Right atrium auricular region (tissue), 2 donors: ENCODE data around the gene PRKCZ. TPM values are rescaled to one million over a fixed set of nuclear protein-coding genes. Genes with fewer than 3 reads are reported as not detected.

Experiments used
- DNase-seq: peaks from one replicate; pipeline ENCODE4 v3.0.0-alpha.2; 2019; ENCODE audit warnings: low spot score
- H3K27ac ChIP-seq, 2 donors: fragments of 200-600 bp; sonication (generic); 1 replicate in 1 of 2; 2 replicates in 1 of 2; pipeline ENCODE4 v1.5.1; 2016 to 2019
- H3K27me3 ChIP-seq, 2 donors: fragments of 200-600 bp; sonication (generic); one replicate each; pipeline versions ENCODE4 v1.5.1 to v1.6.0; 2017 to 2019
- H3K36me3 ChIP-seq: fragments of 200-600 bp; sonication (generic); one replicate; pipeline ENCODE4 v1.5.1; 2016
- H3K4me1 ChIP-seq, 2 donors: fragments of 200-600 bp; sonication (generic); one replicate each; pipeline versions ENCODE4 v1.5.1 to v1.6.0; 2017 to 2019
- H3K4me3 ChIP-seq, 2 donors: fragments of 200-600 bp; sonication (generic); 1 replicate in 1 of 2; 2 replicates in 1 of 2; pipeline ENCODE4 v1.5.1; 2017 to 2019; ENCODE audit warnings: mild to moderate bottlenecking in 1 of 2, moderate library complexity in 1 of 2
- H3K9me3 ChIP-seq, 2 donors: fragments of 200-600 bp; sonication (generic); one replicate each; pipeline ENCODE4 v1.5.1; 2019
- CTCF ChIP-seq, 2 donors: fragments of 200-600 bp; sonication (generic); IDR thresholded peaks; one replicate each; pipeline ENCODE4 v1.5.1; 2019; ENCODE audit warnings: antibody characterized with exemption in 2 of 2
- total RNA-seq, 2 donors: library from RNA; depleted of rRNA; stranded (reverse); fragments of >200 nt; gene quantifications; one replicate each; pipeline ENCODE4 v1.1.0, GENCODE V29; 2016

Gene PRKCZ
- total RNA-seq, 2 donors from 2014 or later: 15.3 to 16.4 TPM

GRCh38 chr1:2083666-2084065, 33.5 kb downstream of the PRKCZ start:
- H3K27ac ChIP-seq: no peak overlapping the region
- no peaks in the 10 kb centered on the region for H3K36me3 ChIP-seq
- TF ChIP-seq CTCF (IDR thresholded peaks at IDR 0.05): no peak
- DNase-seq: no peak
- no peak overlapping the region for H3K4me3 ChIP-seq
- no peaks in the 10 kb centered on the region for H3K27me3 ChIP-seq
- H3K9me3 ChIP-seq: peaks cover 0 to 4% of the 10 kb centered on the region in 2 donors
- no peaks in the 10 kb centered on the region for H3K4me1 ChIP-seq

GRCh38 chr1:2084306-2084705, 34.1 kb downstream of the PRKCZ start:
- DNase-seq: no peak
- TF ChIP-seq CTCF (IDR thresholded peaks at IDR 0.05): no peak
- no peak overlapping the region for H3K27ac ChIP-seq
- H3K4me1 ChIP-seq: no peaks in the 10 kb centered on the region
- no peaks in the 10 kb centered on the region for H3K36me3 ChIP-seq
- H3K4me3 ChIP-seq: no peak overlapping the region
- H3K27me3 ChIP-seq: no peaks in the 10 kb centered on the region
- no peaks in the 10 kb centered on the region for H3K9me3 ChIP-seq

- no peak for DNase-seq
- Histone ChIP-seq H3K36me3 (no peaks in the 10 kb centered on the region), H3K4me3 (no peak overlapping the region), H3K9me3 (no peaks in the 10 kb centered on the region), H3K4me1 (no peaks in the 10 kb centered on the region), H3K27me3 (no peaks in the 10 kb centered on the region), H3K27ac (no peak overlapping the region)
- TF ChIP-seq CTCF (IDR thresholded peaks at IDR 0.05): no peak
Measured at GRCh38 chr1:2085080-2085479, 34.9 kb downstream of the PRKCZ start.

- no peak for DNase-seq
Measured at GRCh38 chr1:2086446-2087078, 36.4 kb downstream of the PRKCZ start.

GRCh38 chr1:2087766-2088165, 37.6 kb downstream of the PRKCZ start:
- Histone ChIP-seq H3K4me1 (no peaks in the 10 kb centered on the region), H3K9me3 (no peaks in the 10 kb centered on the region), H3K4me3 (no peak overlapping the region), H3K27me3 (no peaks in the 10 kb centered on the region), H3K36me3 (no peaks in the 10 kb centered on the region), H3K27ac (no peak overlapping the region)
- no peak for TF ChIP-seq CTCF (IDR thresholded peaks at IDR 0.05)
- DNase-seq: no peak

More at GRCh38 chr1:2086446-2087078, 36.4 kb downstream of the PRKCZ start:
- H3K9me3 ChIP-seq: no peaks in the 10 kb centered on the region
- H3K4me1 ChIP-seq: no peaks in the 10 kb centered on the region
- no peaks in the 10 kb centered on the region for H3K27me3 ChIP-seq
- no peak overlapping the region for H3K4me3 ChIP-seq
- no peak overlapping the region for H3K27ac ChIP-seq
- H3K36me3 ChIP-seq: no peaks in the 10 kb centered on the region
- no peak for TF ChIP-seq CTCF (IDR thresholded peaks at IDR 0.05)

- no peaks in the 10 kb centered on the region for H3K27me3 ChIP-seq
- H3K4me3 ChIP-seq: no peak overlapping the region
- no peak for DNase-seq
- no peaks in the 10 kb centered on the region for H3K9me3 ChIP-seq
- no peak for TF ChIP-seq CTCF (IDR thresholded peaks at IDR 0.05)
- no peak overlapping the region for H3K27ac ChIP-seq
- no peaks in the 10 kb centered on the region for H3K4me1 ChIP-seq
- no peaks in the 10 kb centered on the region for H3K36me3 ChIP-seq
Measured at GRCh38 chr1:2088458-2088857, 38.2 kb downstream of the PRKCZ start.
